ENCODE measurements around the gene SP140L. TPM values are rescaled to one million over a fixed set of nuclear protein-coding genes. Genes with fewer than 3 reads are reported as not detected.
A peak's percentile ranks its signal among the peaks of the same experiment; 100 is the strongest.

SP140L gene
- total and polyA plus RNA-seq, 3 experiments from 2014 or later = 30.1 to 32.5 (median 31.4) TPM

DNA sequence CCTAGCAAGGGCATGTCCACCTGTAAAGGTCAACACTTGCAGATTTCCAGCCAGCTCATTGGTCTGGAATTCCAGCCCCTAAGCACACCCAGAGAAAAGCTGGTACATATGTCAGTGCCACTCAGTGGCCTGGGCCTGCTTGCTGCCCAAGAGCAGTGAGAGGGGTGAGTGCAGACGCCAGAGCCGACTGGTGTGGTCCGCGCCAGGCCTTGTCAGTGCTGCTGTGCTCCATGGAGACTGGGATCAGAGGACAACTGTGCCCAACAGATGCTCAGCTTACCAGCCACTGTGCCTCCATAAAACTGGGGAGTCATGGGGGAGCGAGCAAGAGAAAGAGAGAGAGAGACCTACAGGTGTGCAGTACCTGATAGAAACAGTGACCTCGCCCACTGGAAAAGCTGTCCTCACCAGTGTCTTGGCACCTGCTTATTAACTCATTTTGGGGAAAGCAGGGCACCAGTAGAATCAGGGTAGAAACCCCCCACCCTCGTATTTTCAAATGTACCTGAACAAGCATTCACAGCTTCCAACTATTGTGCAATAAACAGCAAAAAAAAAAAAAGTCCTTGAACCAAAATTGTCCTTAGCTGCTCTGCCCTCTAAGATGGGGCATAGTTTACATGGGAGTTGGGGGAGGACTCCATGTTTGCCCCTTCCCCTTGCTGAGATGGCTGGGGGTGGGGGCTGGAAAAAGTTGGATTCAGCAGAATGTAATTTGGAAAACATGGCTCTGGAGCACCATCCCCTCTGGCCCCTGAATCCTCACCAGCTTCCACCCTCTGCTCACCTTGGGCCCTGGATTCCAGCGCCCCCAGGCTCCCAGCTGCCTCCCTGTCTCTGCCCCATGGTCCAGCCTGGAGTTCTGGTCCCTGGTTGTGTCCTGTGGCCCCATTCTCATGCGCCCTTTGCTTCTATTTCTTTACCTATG lies 1.4 kb upstream of the SP140L start:
- H3K4me1 Mint-ChIP-seq = peaks cover 62 to 87% (median 74%) of the 10 kb centered on the region in 3 donors
- Histone ChIP-seq H3K27ac (ENCODE audit: low read depth, low read length) (no peak overlapping the region), H3K9me3 (ENCODE audit: low read length) (no peaks in the 10 kb centered on the region), H3K27me3 (ENCODE audit: insufficient read depth, low read length, poor library complexity, severe bottlenecking) (no peaks in the 10 kb centered on the region), H3K36me3 (ENCODE audit: insufficient read depth, low read length) (no peaks in the 10 kb centered on the region), H3K4me3 (ENCODE audit: low read length) (no peak overlapping the region), H3K4me1 (ENCODE audit: insufficient read depth, low read length) (peaks cover 52% of the 10 kb centered on the region)
- H3K36me3 Mint-ChIP-seq = peaks cover 6 to 26% (median 16%) of the 10 kb centered on the region in 3 donors
- H3K9me3 Mint-ChIP-seq = no peaks in the 10 kb centered on the region
- peak overlapping the region; percentile 47 to 98 (median 69) for H3K27ac Mint-ChIP-seq
- no peaks in the 10 kb centered on the region for H3K27me3 Mint-ChIP-seq
- POLR2A ChIA-PET = no interaction called here
- peak overlapping the region; percentile 77 to 96 (median 91) for H3K4me3 Mint-ChIP-seq
- no peak for DNase-seq
- CTCF ChIA-PET = no interaction called here

DNA sequence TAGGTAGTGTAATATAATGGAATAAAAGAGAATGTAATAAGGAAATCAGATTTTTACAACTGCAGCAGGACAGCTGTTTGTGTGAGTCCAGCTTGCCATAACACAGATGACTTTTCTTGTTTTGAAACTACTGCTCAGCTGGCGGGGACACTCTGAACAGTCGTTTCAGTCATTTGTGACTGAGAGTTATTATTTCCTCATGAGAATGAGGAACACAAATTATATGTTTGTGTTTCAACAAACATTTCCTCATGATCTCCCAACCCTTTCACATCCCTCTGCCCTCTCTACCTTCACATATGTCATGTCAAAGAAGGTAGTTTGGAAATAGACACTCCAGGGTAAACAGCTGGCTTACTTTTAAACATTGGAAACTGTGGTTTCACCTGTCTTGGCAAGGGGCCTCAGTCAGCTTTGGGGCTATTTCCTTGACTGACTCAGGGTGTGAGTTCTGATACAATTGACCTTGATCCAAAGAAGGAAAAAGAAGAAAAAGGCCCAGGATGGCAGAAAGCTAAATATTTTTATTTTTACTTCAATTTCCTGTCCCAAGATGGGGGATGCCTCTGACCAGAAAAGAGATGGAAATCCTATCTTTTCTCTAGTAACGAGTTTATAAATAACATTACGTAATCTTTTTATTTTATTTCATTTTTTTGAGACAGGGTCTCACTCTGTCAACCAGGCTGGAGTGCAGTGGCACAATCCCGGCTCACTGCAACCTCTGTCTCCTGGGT lies 593 bp downstream of the SP140L start:
- Histone ChIP-seq H3K36me3 (ENCODE audit: insufficient read depth, low read length) (no peaks in the 10 kb centered on the region), H3K4me1 (ENCODE audit: insufficient read depth, low read length) (peaks cover 43% of the 10 kb centered on the region), H3K4me3 (ENCODE audit: low read length) (peak overlapping the region; percentile 92), H3K27me3 (ENCODE audit: insufficient read depth, low read length, poor library complexity, severe bottlenecking) (no peaks in the 10 kb centered on the region), H3K9me3 (ENCODE audit: low read length) (no peaks in the 10 kb centered on the region), H3K27ac (ENCODE audit: low read depth, low read length) (peak overlapping the region; percentile 83)
- peaks cover 62 to 87% (median 75%) of the 10 kb centered on the region in 3 donors for H3K4me1 Mint-ChIP-seq
- CTCF ChIA-PET = interaction anchor here (0.6 to 2.8 kb wide), 2 partner anchors 9 to 376 kb away, joined by 3 to 14 read pairs; no protein-coding TSS in a partner anchor
- H3K27me3 Mint-ChIP-seq = no peaks in the 10 kb centered on the region
- POLR2A ChIA-PET = interaction anchor here (0.7 to 2.4 kb wide), 7 partner anchors 9 to 103 kb away, joined by 3 to 18 read pairs (median 4); partner anchors contain the start of gene SP100
- peak overlapping the region; percentile 87 to 98 (median 95) for H3K4me3 Mint-ChIP-seq
- peaks cover 14 to 41% (median 25%) of the 10 kb centered on the region in 3 donors for H3K36me3 Mint-ChIP-seq
- H3K9me3 Mint-ChIP-seq = no peaks in the 10 kb centered on the region
- H3K27ac Mint-ChIP-seq = peak overlapping the region; percentile 92 to 100 (median 98)
- DNase-seq = no peak

DNA sequence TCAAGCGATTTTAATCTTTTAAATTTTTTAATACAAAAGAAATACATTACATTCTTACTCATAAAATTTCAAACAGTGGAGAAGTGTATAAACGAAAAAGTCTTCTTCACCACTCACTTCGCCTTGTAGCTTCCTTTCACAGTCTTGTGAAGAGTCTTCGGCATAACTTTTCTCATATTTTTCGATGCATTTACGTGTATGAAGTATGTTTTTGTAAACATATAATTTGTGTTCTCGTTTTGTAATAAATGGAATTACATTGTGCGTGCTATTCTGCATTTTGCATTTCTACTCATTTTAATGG lies 1.1 kb downstream of the SP140L start:
- CTCF ChIA-PET = interaction anchor here (2.8 kb wide), 1 partner anchor 10 kb away, joined by 14 read pairs; no protein-coding TSS in a partner anchor
- Mint-ChIP-seq H3K9me3 (no peaks in the 10 kb centered on the region), H3K4me3 (peak overlapping the region; percentile 74 to 98 (median 95)), H3K27ac (peak overlapping the region; percentile 42 to 99 (median 90)), H3K36me3 (peaks cover 16 to 44% (median 27%) of the 10 kb centered on the region in 3 donors), H3K27me3 (no peaks in the 10 kb centered on the region), H3K4me1 (peaks cover 63 to 87% (median 77%) of the 10 kb centered on the region in 3 donors)
- no peak for DNase-seq
- Histone ChIP-seq H3K4me3 (ENCODE audit: low read length) (peak overlapping the region; percentile 92), H3K27me3 (ENCODE audit: insufficient read depth, low read length, poor library complexity, severe bottlenecking) (no peaks in the 10 kb centered on the region), H3K27ac (ENCODE audit: low read depth, low read length) (peak overlapping the region; percentile 30), H3K36me3 (ENCODE audit: insufficient read depth, low read length) (no peaks in the 10 kb centered on the region), H3K9me3 (ENCODE audit: low read length) (no peaks in the 10 kb centered on the region), H3K4me1 (ENCODE audit: insufficient read depth, low read length) (peaks cover 44% of the 10 kb centered on the region)
- POLR2A ChIA-PET = interaction anchor here (1.1 to 2.4 kb wide), 4 partner anchors 8 to 103 kb away, joined by 3 to 18 read pairs (median 4); no protein-coding TSS in a partner anchor

DNA sequence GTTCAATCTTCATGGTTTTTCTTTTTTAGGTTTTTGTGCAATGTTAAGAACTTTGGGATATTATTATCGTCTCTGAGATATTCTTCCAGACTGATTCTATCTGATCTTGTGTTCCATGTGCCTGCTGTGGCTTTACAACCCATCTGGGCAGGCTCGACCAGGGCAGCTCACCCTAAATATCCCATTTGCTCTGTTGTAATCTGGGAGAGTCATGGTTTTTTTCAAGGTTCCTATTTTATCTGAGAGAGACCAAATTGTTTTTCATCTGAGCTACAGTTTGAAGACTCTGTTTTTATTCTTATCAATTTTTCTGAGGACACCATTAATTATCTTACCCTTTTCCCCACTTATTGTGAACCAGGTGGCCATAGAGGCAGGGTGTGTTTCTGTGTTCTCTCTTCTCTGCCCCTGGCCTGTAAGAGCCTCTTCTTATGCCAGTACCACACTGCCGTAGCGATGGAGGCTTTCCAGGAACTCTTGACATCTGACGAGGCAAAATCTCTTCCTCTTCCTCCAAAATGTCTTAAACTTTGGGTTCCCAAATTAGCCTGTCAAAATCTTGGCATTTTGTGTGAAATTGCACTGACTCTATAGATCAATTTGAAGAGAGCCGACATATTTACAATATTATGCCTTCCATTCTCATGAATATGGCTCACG lies 3.1 kb downstream of the SP140L start:
- H3K36me3 ChIP-seq (ENCODE audit: insufficient read depth, low read length) = no peaks in the 10 kb centered on the region
- Mint-ChIP-seq H3K27me3 (no peaks in the 10 kb centered on the region), H3K27ac (peak overlapping the region in 7 of 8 donors; percentile 13 to 92 (median 42)), H3K4me3 (peak overlapping the region; percentile 71 to 98 (median 90)), H3K9me3 (no peaks in the 10 kb centered on the region), H3K4me1 (peaks cover 77 to 96% (median 91%) of the 10 kb centered on the region in 3 donors), H3K36me3 (peaks cover 26 to 58% (median 37%) of the 10 kb centered on the region in 3 donors)
- CTCF ChIA-PET = interaction anchor here (1.6 kb wide), 1 partner anchor 82 kb away, joined by 3 read pairs; no protein-coding TSS in a partner anchor
- no peaks in the 10 kb centered on the region for H3K27me3 ChIP-seq (ENCODE audit: insufficient read depth, low read length, poor library complexity, severe bottlenecking)
- no peak overlapping the region for H3K27ac ChIP-seq (ENCODE audit: low read depth, low read length)
- DNase-seq = no peak
- no peaks in the 10 kb centered on the region for H3K9me3 ChIP-seq (ENCODE audit: low read length)
- peak overlapping the region; percentile 92 for H3K4me3 ChIP-seq (ENCODE audit: low read length)
- H3K4me1 ChIP-seq (ENCODE audit: insufficient read depth, low read length) = peaks cover 52% of the 10 kb centered on the region
- POLR2A ChIA-PET = interaction anchor here (1.3 kb wide), 1 partner anchor 17 kb away, joined by 3 read pairs; no protein-coding TSS in a partner anchor

DNA sequence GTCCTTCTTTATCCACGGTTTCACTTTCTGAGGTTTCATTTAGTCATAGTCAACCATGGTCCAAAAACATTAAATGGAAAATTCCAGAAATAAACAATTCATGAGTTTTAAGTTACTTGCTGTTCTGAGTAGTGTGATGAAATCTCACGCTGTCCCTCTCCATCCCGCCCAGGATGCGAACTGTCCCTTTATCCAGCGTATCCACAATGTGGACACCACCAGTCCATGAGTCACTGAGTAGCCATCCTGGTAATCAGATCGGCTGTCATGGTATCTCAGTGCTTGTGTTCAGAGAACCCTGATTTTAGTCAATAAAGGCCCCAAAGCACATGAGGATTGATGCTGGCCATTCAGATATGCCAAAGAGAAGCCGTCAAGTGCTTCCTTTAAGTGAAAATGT lies 3.7 kb downstream of the SP140L start:
- Mint-ChIP-seq H3K27me3 (no peaks in the 10 kb centered on the region), H3K27ac (peak overlapping the region in 5 of 8 donors; percentile 7 to 92 (median 35)), H3K4me3 (peak overlapping the region; percentile 10 to 96 (median 74)), H3K9me3 (no peaks in the 10 kb centered on the region), H3K36me3 (peaks cover 32 to 65% (median 38%) of the 10 kb centered on the region in 3 donors), H3K4me1 (peaks cover 82 to 96% (median 92%) of the 10 kb centered on the region in 3 donors)
- H3K27me3 ChIP-seq (ENCODE audit: insufficient read depth, low read length, poor library complexity, severe bottlenecking) = no peaks in the 10 kb centered on the region
- no peak for DNase-seq
- ChIA-PET CTCF (no interaction called here), POLR2A (no interaction called here)
- H3K4me1 ChIP-seq (ENCODE audit: insufficient read depth, low read length) = peaks cover 54% of the 10 kb centered on the region
- no peak overlapping the region for H3K4me3 ChIP-seq (ENCODE audit: low read length)
- no peak overlapping the region for H3K27ac ChIP-seq (ENCODE audit: low read depth, low read length)
- H3K9me3 ChIP-seq (ENCODE audit: low read length) = no peaks in the 10 kb centered on the region
- H3K36me3 ChIP-seq (ENCODE audit: insufficient read depth, low read length) = no peaks in the 10 kb centered on the region

DNA sequence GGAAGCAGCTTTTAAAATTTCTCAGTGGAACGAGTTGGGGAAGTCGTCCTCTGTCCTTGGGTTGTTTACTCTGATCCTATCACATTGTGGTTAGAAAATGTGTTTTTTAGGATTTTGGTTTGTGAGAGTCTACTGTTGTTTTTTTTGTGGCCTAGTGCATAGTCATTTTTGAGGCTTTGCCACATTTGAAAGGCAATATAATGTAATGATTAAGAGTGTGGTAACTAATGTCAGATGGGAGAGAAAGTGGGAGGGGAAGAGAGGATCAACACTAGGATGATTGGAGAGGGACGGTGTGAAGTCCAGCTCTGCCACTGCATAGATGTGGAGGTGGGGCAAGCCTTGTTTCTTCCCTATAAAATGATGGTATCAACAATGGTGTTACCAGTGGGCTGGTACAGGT lies 8.5 kb downstream of the SP140L start:
- CTCF ChIA-PET = no interaction called here
- peak overlapping the region; percentile 13 for H3K4me3 ChIP-seq (ENCODE audit: low read length)
- POLR2A ChIA-PET = no interaction called here

DNA sequence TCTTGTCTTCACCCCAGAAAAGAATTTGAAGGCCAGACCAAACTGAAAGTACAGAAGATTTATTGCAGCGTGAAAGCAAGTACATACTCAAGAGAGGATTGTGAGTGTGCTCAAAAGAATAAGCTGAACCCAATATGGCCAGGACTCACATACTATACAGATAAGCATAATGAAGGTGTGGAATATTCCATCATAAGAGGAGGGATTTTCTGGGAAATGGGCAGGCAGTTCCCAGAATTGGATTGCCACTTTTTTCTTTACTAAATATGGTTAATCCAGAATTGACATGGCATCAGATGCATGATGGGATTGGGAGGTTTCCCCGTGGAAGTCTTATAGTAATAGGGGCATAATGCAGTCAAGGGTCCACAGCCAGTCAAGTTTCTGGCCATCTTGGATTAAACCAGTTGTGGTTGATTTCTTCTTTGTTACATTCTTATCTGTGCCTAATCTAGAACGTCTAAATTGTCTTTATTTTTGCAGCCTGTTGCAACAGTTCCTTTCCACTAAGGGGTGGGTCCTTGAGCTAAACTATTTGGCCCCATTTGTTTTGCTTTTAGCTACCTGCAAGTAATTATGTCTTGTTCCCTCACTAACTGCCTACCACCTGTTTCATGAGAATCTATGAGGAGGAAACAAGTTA lies 9.0 kb downstream of the SP140L start:
- no peaks in the 10 kb centered on the region for H3K36me3 ChIP-seq (ENCODE audit: insufficient read depth, low read length)
- ChIA-PET CTCF (no interaction called here), POLR2A (interaction anchor here (1.0 kb wide), 1 partner anchor 8 kb away, joined by 4 read pairs; the partner anchor contains the start of gene SP140L)
- H3K4me1 ChIP-seq (ENCODE audit: insufficient read depth, low read length) = peaks cover 31% of the 10 kb centered on the region
- H3K9me3 ChIP-seq (ENCODE audit: low read length) = no peaks in the 10 kb centered on the region
- H3K4me3 ChIP-seq (ENCODE audit: low read length) = peak overlapping the region; percentile 13
- Mint-ChIP-seq H3K27ac (peak overlapping the region; percentile 40 to 84 (median 78)), H3K4me1 (peaks cover 56 to 64% (median 60%) of the 10 kb centered on the region in 3 donors), H3K27me3 (no peaks in the 10 kb centered on the region), H3K36me3 (peaks cover 24 to 53% (median 38%) of the 10 kb centered on the region in 3 donors), H3K9me3 (no peaks in the 10 kb centered on the region), H3K4me3 (peak overlapping the region; percentile 2 to 75 (median 47))
- DNase-seq = no peak
- peak overlapping the region; percentile 26 for H3K27ac ChIP-seq (ENCODE audit: low read depth, low read length)
- H3K27me3 ChIP-seq (ENCODE audit: insufficient read depth, low read length, poor library complexity, severe bottlenecking) = no peaks in the 10 kb centered on the region

More for the DNA sequence above, 8.5 kb downstream of the SP140L start:
- Mint-ChIP-seq H3K36me3 (peaks cover 29 to 56% (median 41%) of the 10 kb centered on the region in 3 donors), H3K4me1 (peaks cover 61 to 70% (median 65%) of the 10 kb centered on the region in 3 donors), H3K27me3 (no peaks in the 10 kb centered on the region), H3K4me3 (peak overlapping the region; percentile 2 to 75 (median 47)), H3K27ac (peak overlapping the region; percentile 40 to 82 (median 72)), H3K9me3 (no peaks in the 10 kb centered on the region)
- Histone ChIP-seq H3K27ac (ENCODE audit: low read depth, low read length) (no peak overlapping the region), H3K4me1 (ENCODE audit: insufficient read depth, low read length) (peaks cover 36% of the 10 kb centered on the region), H3K9me3 (ENCODE audit: low read length) (no peaks in the 10 kb centered on the region), H3K27me3 (ENCODE audit: insufficient read depth, low read length, poor library complexity, severe bottlenecking) (no peaks in the 10 kb centered on the region), H3K36me3 (ENCODE audit: insufficient read depth, low read length) (no peaks in the 10 kb centered on the region)
- DNase-seq = no peak
